ENCODE results near the gene DCAF6.
"Not testable (repeated sequence)": the region's sequence is repeated elsewhere in the genome, so short reads cannot be mapped to it uniquely, and the experiment has no call there.

DCAF6 gene

DNA sequence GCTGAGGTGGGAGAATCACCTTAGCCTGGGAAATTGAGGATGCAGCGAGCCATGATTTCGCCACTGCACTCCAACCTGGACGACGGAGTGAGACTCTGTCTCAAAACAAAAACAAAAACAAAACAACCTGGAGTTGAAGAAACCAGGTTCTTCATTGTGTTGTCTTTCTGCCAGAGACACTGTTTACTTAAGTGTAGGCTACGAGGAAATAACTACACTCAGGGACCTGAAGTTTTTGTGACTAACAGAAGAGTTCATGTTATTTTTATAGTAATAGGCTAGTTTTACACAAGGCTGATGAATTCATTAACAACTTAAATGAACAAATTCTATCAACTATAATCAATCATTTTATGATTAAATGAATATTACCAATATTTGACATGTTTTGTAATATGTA is 98.9 kb downstream of the DCAF6 start:
- Histone ChIP-seq H3K27ac (no peak overlapping the region), H3K9ac (no peak overlapping the region), H3K4me3 (no peak overlapping the region), H3K4me1 (no peaks in the 10 kb centered on the region), H3K4me2 (no peak overlapping the region), H3K27me3 (no peaks in the 10 kb centered on the region), H3K9me3 (no peaks in the 10 kb centered on the region), H3K36me3 (no peaks in the 10 kb centered on the region; the same call in 1 of the 2 replicates), H4K20me1 (no peaks in the 10 kb centered on the region)
- no peak for TF ChIP-seq Cebpa-rat (IDR thresholded peaks at IDR 0.05)

DNA sequence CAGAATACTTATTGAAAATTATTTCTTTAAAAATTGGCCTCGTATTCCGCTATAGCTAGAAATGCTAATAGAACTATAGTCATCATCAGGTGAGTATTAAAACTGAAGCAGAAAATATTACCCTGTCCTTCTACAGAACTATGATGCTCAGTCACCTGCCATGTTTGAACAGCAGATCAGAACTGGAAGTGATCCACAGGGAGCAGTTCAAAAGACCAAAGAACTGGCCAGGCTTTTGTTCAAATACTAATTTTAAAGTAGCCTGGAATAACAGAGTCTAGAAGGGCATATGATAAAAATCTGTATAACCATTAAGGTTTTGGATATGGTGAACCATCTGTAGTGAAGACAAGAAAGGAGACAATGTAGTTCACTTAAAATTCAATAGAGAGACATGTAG is 105.9 kb downstream of the DCAF6 start:
- no peaks in the 10 kb centered on the region for H4K20me1 ChIP-seq
- peaks cover 28% of the 10 kb centered on the region for H3K36me3 ChIP-seq
- H3K4me1 ChIP-seq = no peaks in the 10 kb centered on the region
- no peak overlapping the region for H3K9ac ChIP-seq
- H3K4me2 ChIP-seq = no peak overlapping the region
- H3K27ac ChIP-seq = no peak overlapping the region
- H3K4me3 ChIP-seq = no peak overlapping the region
- TF ChIP-seq Cebpa-rat (IDR thresholded peaks at IDR 0.05) = no peak
- H3K27me3 ChIP-seq = no peaks in the 10 kb centered on the region
- H3K9me3 ChIP-seq = peaks cover 9% of the 10 kb centered on the region; the same call in 1 of the 2 replicates

- Histone ChIP-seq H4K20me1 (no peaks in the 10 kb centered on the region), H3K9ac (no peak overlapping the region), H3K27ac (no peak overlapping the region), H3K36me3 (peaks cover 37% of the 10 kb centered on the region), H3K4me3 (no peak overlapping the region), H3K4me2 (no peak overlapping the region), H3K4me1 (no peaks in the 10 kb centered on the region), H3K9me3 (peaks cover 9% of the 10 kb centered on the region; the same call in 1 of the 2 replicates), H3K27me3 (no peaks in the 10 kb centered on the region)
- TF ChIP-seq Cebpa-rat (IDR thresholded peaks at IDR 0.05) = no peak
These were observed 108.8 kb downstream of the DCAF6 start for GRCh38 chr1:168045311-168045710.

GRCh38 chr1:168050307-168050706 is 113.8 kb downstream of the DCAF6 start:
- Histone ChIP-seq H3K36me3 (peaks cover 23% of the 10 kb centered on the region), H3K9me3 (no peaks in the 10 kb centered on the region), H3K4me1 (peaks cover 6% of the 10 kb centered on the region; the same call in 1 of the 2 replicates), H3K27ac (no peak overlapping the region), H3K4me2 (no peak overlapping the region), H3K27me3 (no peaks in the 10 kb centered on the region), H4K20me1 (no peaks in the 10 kb centered on the region), H3K9ac (no peak overlapping the region), H3K4me3 (no peak overlapping the region)
- no peak for TF ChIP-seq Cebpa-rat (IDR thresholded peaks at IDR 0.05)

DNA sequence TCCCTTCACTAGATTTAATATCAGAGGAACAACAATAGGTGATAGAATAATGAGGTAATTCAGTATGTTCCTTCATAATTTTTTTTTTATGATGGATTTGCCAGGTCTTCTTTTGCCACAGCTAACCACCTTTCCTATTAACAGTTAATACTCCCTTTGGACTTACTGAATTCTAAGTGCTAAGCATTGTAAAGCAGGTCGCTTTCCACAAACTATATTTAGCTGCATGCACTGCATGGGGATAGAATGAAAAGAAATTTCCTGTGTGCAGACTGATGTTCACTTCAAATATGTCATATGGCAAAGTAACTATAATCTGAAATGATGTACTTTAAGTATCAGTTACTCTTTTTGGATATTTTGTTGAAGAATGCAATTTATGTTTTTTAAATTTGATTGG is 114.4 kb downstream of the DCAF6 start:
- no peak for TF ChIP-seq Cebpa-rat (IDR thresholded peaks at IDR 0.05)
- H3K9me3 ChIP-seq = no peaks in the 10 kb centered on the region
- no peak overlapping the region for H3K4me3 ChIP-seq
- no peaks in the 10 kb centered on the region for H4K20me1 ChIP-seq
- no peak overlapping the region for H3K9ac ChIP-seq
- no peaks in the 10 kb centered on the region for H3K27me3 ChIP-seq
- no peak overlapping the region for H3K4me2 ChIP-seq
- peaks cover 21% of the 10 kb centered on the region; the same call in 1 of the 2 replicates for H3K36me3 ChIP-seq
- H3K4me1 ChIP-seq = peaks cover 6% of the 10 kb centered on the region; the same call in 1 of the 2 replicates
- no peak overlapping the region for H3K27ac ChIP-seq

DNA sequence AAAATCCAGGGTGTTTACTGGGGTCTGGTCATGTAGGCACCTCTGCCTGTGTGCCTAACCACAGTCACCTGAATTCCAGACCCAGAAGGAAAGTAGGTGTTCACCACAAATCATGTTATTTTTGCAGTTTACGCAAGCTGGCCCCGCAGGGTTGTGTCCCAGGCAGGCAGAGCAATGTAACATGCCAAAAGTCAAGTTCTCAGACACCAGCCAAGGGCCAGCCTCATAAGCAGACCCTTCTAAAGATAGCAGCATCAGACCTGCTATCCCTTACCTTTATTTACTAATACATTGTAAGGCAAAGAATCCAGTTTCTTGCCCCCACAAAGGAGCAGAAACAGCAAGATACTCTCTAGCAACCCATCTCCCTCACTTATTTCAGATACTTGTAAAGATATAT is 117.2 kb downstream of the DCAF6 start:
- no peak overlapping the region for H3K27ac ChIP-seq
- H4K20me1 ChIP-seq = no peaks in the 10 kb centered on the region
- peaks cover 22% of the 10 kb centered on the region; the same call in 1 of the 2 replicates for H3K36me3 ChIP-seq
- H3K9me3 ChIP-seq = no peaks in the 10 kb centered on the region
- H3K4me3 ChIP-seq = no peak overlapping the region
- no peak overlapping the region for H3K9ac ChIP-seq
- H3K27me3 ChIP-seq = no peaks in the 10 kb centered on the region
- H3K4me2 ChIP-seq = no peak overlapping the region
- no peak for TF ChIP-seq Cebpa-rat (IDR thresholded peaks at IDR 0.05)
- H3K4me1 ChIP-seq = peaks cover 6% of the 10 kb centered on the region; the same call in 1 of the 2 replicates

DNA sequence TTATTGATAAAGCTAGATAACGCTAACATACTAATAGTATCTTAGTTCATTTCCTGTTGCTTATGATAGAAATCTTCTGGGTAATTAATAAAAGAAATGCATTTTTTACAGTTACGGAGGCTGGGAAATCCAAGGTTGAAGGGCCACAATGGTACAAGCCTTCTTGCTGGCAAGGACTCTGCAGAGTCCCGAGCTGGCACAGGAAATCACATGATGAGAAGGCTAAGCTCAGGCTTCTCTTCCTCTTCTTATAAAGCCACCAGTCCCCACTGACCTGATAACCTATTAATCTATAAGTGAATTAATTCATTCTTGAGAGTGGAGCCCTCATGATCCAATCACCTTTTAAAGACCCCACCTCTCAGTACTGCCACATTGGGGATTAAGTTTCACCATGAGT is 117.6 kb downstream of the DCAF6 start:
- no peak for TF ChIP-seq Cebpa-rat (IDR thresholded peaks at IDR 0.05)

DNA sequence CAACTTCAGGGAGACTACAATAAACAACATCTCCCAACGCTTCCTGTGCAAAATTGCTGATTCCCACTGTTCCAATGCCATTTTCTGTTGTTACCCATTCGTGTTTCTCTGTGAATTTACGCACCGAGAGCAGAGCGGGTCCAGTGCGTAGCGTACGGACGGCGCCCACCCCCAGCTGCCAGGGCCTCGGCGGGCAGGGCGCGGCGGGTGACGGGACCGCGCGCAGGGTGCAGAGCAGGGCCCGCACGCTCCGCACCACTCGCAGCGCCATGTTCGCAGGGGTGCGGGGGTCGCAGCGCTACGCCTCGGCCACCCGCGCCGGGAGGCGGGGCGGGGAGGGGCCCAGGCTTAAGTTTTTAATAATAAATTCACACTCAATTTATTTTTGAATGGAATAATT is 119.7 kb downstream of the DCAF6 start:
- not testable (repeated sequence) for H3K27ac ChIP-seq, H3K9ac ChIP-seq, H4K20me1 ChIP-seq, H3K9me3 ChIP-seq, H3K4me1 ChIP-seq, H3K4me2 ChIP-seq, H3K27me3 ChIP-seq, H3K4me3 ChIP-seq
- peaks cover 28% of the 10 kb centered on the region for H3K36me3 ChIP-seq

More for the DNA sequence above, 117.6 kb downstream of the DCAF6 start:
- Histone ChIP-seq H3K9ac (no peak overlapping the region), H3K9me3 (no peaks in the 10 kb centered on the region), H4K20me1 (no peaks in the 10 kb centered on the region), H3K4me1 (peaks cover 6% of the 10 kb centered on the region; the same call in 1 of the 2 replicates), H3K27ac (no peak overlapping the region), H3K4me3 (no peak overlapping the region), H3K36me3 (peaks cover 18% of the 10 kb centered on the region; the same call in 1 of the 2 replicates), H3K4me2 (no peak overlapping the region), H3K27me3 (no peaks in the 10 kb centered on the region)

DNA sequence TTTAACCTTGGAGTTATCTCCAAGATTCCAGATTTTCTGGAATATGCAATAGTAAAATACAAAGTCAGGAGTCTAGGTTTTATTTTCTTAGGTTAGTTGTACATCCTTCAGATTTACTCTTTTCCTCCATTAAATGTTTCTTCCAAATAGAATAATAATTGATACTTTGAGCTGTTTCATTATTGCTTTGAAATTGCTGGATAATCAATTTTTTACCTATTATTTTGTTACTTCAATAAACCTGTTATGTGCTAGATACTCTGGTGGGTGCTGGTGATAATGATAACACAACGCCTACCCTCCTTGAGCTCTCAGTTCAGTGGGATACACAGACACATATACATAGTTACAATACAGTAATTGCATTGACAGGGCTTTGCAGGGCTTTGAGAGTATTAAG is 120.9 kb downstream of the DCAF6 start:
- no peak overlapping the region for H3K9ac ChIP-seq
- no peaks in the 10 kb centered on the region for H4K20me1 ChIP-seq

DNA sequence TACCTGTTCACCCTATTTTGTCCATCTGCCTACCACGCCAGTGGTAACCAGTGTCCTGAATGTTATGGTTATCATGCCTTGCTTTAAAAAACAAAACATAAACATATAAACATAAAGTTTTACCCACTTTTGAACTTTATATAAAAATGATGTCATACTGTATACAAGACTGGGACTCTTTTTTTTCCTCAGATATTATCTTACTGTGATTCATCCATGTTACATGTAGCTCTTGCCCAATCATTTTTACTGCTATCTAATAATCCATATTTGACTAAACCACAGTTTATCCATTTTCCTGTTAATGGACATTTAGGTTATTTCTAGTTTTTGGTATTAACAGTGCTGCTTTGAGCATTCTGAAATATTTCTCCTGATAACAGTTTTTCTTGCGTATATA is 121.4 kb downstream of the DCAF6 start:
- Histone ChIP-seq H3K9ac (no peak overlapping the region), H3K27ac (no peak overlapping the region), H3K4me3 (no peak overlapping the region), H3K9me3 (no peaks in the 10 kb centered on the region), H3K4me1 (peaks cover 6% of the 10 kb centered on the region; the same call in 1 of the 2 replicates), H3K36me3 (peaks cover 26% of the 10 kb centered on the region), H3K4me2 (no peak overlapping the region), H4K20me1 (no peaks in the 10 kb centered on the region), H3K27me3 (no peaks in the 10 kb centered on the region)
- TF ChIP-seq Cebpa-rat (IDR thresholded peaks at IDR 0.05) = no peak

More for the DNA sequence above, 120.9 kb downstream of the DCAF6 start:
- H3K36me3 ChIP-seq = peaks cover 28% of the 10 kb centered on the region
- H3K27ac ChIP-seq = no peak overlapping the region
- no peak overlapping the region for H3K4me3 ChIP-seq
- no peak overlapping the region for H3K4me2 ChIP-seq
- no peaks in the 10 kb centered on the region for H3K9me3 ChIP-seq
- no peak for TF ChIP-seq Cebpa-rat (IDR thresholded peaks at IDR 0.05)
- H3K4me1 ChIP-seq = peaks cover 6% of the 10 kb centered on the region; the same call in 1 of the 2 replicates
- no peaks in the 10 kb centered on the region for H3K27me3 ChIP-seq

- H3K4me3 ChIP-seq = no peak overlapping the region
- no peaks in the 10 kb centered on the region for H3K27me3 ChIP-seq
- no peaks in the 10 kb centered on the region for H3K4me1 ChIP-seq
- no peaks in the 10 kb centered on the region for H4K20me1 ChIP-seq
- no peak overlapping the region for H3K4me2 ChIP-seq
- no peak overlapping the region for H3K9ac ChIP-seq
- TF ChIP-seq Cebpa-rat (IDR thresholded peaks at IDR 0.05) = no peak
- no peaks in the 10 kb centered on the region for H3K9me3 ChIP-seq
- peaks cover 48% of the 10 kb centered on the region for H3K36me3 ChIP-seq
- H3K27ac ChIP-seq = no peak overlapping the region
These were observed 127.7 kb downstream of the DCAF6 start for GRCh38 chr1:168064216-168064615.
